Glomerular visceral epithelial cell (primary cell): ENCODE data around the gene PXN.
A peak's percentile ranks its signal among the peaks of the same experiment; 100 is the strongest.

Source experiments
- DNase-seq: peaks from one replicate; pipeline ENCODE4 v3.0.0-alpha.2; 2016; ENCODE audit errors: extremely low spot score

Gene PXN

GRCh38 chr12:120265473-120266179 lies at the start of gene PXN:
TSS of gene PXN (minus strand) at chr12:120265730. CDS start at chr12:120265629, 101 bp downstream.
- DNase-seq = peak; percentile 90

GRCh38 chr12:120314220-120314619 lies 48.7 kb upstream of the PXN start:
- DNase-seq = no peak

GRCh38 chr12:120301962-120302815 lies 36.7 kb upstream of the PXN start, which contains the start of gene SIRT4:
TSS of gene SIRT4 (plus strand) at chr12:120302321. CDS start at chr12:120303562, 1,241 bp downstream.
- peak; percentile 87 for DNase-seq

GRCh38 chr12:120292661-120293531 lies 27.4 kb upstream of the PXN start, which contains the start of gene RNU4-1:
TSS of gene RNU4-1 (minus strand) at chr12:120293237.
- DNase-seq = peak; percentile 92

GRCh38 chr12:120292411-120292660 lies 26.8 kb upstream of the PXN start:
- no peak for DNase-seq

- DNase-seq = no peak
Measured at GRCh38 chr12:120290609-120291305, 25.2 kb upstream of the PXN start.

GRCh38 chr12:120287491-120287890 lies 22.0 kb upstream of the PXN start:
- DNase-seq = no peak

- peak; percentile 24 for DNase-seq
Measured at GRCh38 chr12:120286768-120287490, 21.4 kb upstream of the PXN start.

GRCh38 chr12:120284381-120284780 lies 18.9 kb upstream of the PXN start:
- DNase-seq = no peak

- DNase-seq = no peak
Measured at GRCh38 chr12:120283318-120283717, 17.8 kb upstream of the PXN start.

- DNase-seq = no peak
Measured at GRCh38 chr12:120278137-120279069, 12.9 kb upstream of the PXN start.

- DNase-seq = no peak
Measured at GRCh38 chr12:120276734-120277133, 11.2 kb upstream of the PXN start.

GRCh38 chr12:120267736-120268135 lies 2.2 kb upstream of the PXN start:
- DNase-seq = no peak

GRCh38 chr12:120266180-120266870 lies 795 bp upstream of the PXN start:
- no peak for DNase-seq

GRCh38 chr12:120264904-120265472 lies 542 bp downstream of the PXN start:
- DNase-seq = no peak

- DNase-seq = no peak
Measured at GRCh38 chr12:120264086-120264903, 1.2 kb downstream of the PXN start.

GRCh38 chr12:120263748-120264085 lies 1.8 kb downstream of the PXN start:
- no peak for DNase-seq
